IMR-90 (cell line): ENCODE measurements around the gene CENPU. TPM values are rescaled to one million over a fixed set of nuclear protein-coding genes. Genes with fewer than 3 reads are reported as not detected.

Experiments
- ATAC-seq: fragments of 200-7000 bp; cut with Tn5 transposase; 2 replicates; pipeline ENCODE4 v1.9.1; 2020; ENCODE audit warnings: low read depth, mild to moderate bottlenecking, moderate library complexity
- BruUV-seq: library from RNA; stranded (reverse); fragments of 400-500 nt; replicated peaks from 2 replicates; lab custom pipeline; 2021; lab: Mats Ljungman, UMichigan
- CTCF ChIA-PET: fragments of 300-600 bp; formaldehyde crosslinking; extraction: SDS; loops from one replicate; lab custom pipeline; 2021; ENCODE audit warnings: antibody characterized with exemption; lab: Yijun Ruan, JAX
- POLR2A ChIA-PET: fragments of 300-600 bp; sonication (Branson Sonifier 250); formaldehyde crosslinking; loops from one replicate; lab custom pipeline; 2022; ENCODE audit warnings: antibody characterized with exemption; ENCODE audit not compliant: unreplicated experiment; lab: Charles Lee
- DNase-seq: peaks from one replicate; pipeline ENCODE4 v3.0.0; 2013
- H2AFZ ChIP-seq: replicated peaks from 2 replicates; pipeline ENCODE3; 2013; ENCODE audit warnings: low read length, mild to moderate bottlenecking; ENCODE audit not compliant: poor library complexity
- H2AK5ac ChIP-seq: 2 replicates; pipeline ENCODE4 v1.6.1; 2013; ENCODE audit warnings: low read depth, low read length, inconsistent platforms
- H2AK9ac ChIP-seq: replicated peaks from 2 replicates; pipeline ENCODE3; 2013; ENCODE audit warnings: mild to moderate bottlenecking, low read depth, low read length, moderate library complexity; ENCODE audit not compliant: poor library complexity
- H2BK120ac ChIP-seq: 2 replicates; pipeline ENCODE4 v1.6.1; 2013; ENCODE audit warnings: low read depth, low read length, inconsistent platforms
- H2BK15ac ChIP-seq: 3 replicates; pipeline ENCODE4 v1.6.1; 2013; ENCODE audit warnings: low read depth, low read length, inconsistent platforms
- H2BK20ac ChIP-seq: 2 replicates; pipeline ENCODE4 v1.6.1; 2013; ENCODE audit warnings: low read depth, mild to moderate bottlenecking, inconsistent platforms, low read length, moderate library complexity
- H2BK5ac ChIP-seq: 2 replicates; pipeline ENCODE4 v1.6.1; 2013; ENCODE audit warnings: mild to moderate bottlenecking, low read depth, low read length, inconsistent platforms; ENCODE audit not compliant: poor library complexity, severe bottlenecking
- H3K14ac ChIP-seq: replicated peaks from 2 replicates; pipeline ENCODE4 v1.6.1; 2013; ENCODE audit warnings: low read depth, low read length, inconsistent platforms
- H3K18ac ChIP-seq: 2 replicates; pipeline ENCODE4 v1.6.1; 2013; ENCODE audit warnings: low read depth, low read length, control low read depth
- H3K23ac ChIP-seq: 2 replicates; pipeline ENCODE4 v1.6.1; 2013; ENCODE audit warnings: low read depth, low read length, inconsistent platforms
- H3K27ac ChIP-seq: 2 replicates; pipeline ENCODE4 v1.5.1; 2013; ENCODE audit warnings: mild to moderate bottlenecking, control low read depth, low read length; ENCODE audit not compliant: insufficient read depth
- H3K27me3 ChIP-seq: 2 replicates; pipeline ENCODE4 v1.6.1; 2013; ENCODE audit warnings: low read length; ENCODE audit not compliant: control insufficient read depth, insufficient read depth
- H3K36me3 ChIP-seq: 2 replicates; pipeline ENCODE4 v1.6.1; 2013; ENCODE audit warnings: low read length, mixed read lengths; ENCODE audit not compliant: control insufficient read depth, insufficient read depth
- H3K4ac ChIP-seq: 2 replicates; pipeline ENCODE4 v1.6.1; 2013; ENCODE audit warnings: low read depth, low read length, inconsistent platforms
- H3K4me1 ChIP-seq: 2 replicates; pipeline ENCODE4 v1.6.1; 2013; ENCODE audit warnings: low read length, mixed read lengths; ENCODE audit not compliant: control insufficient read depth, insufficient read depth
- H3K4me2 ChIP-seq: 2 replicates; pipeline ENCODE4 v1.6.1; 2013; ENCODE audit warnings: low read depth, mild to moderate bottlenecking, control low read depth, low read length, moderate library complexity
- H3K4me3 ChIP-seq: 2 replicates; pipeline ENCODE4 v1.5.1; 2013; ENCODE audit warnings: low read depth, mild to moderate bottlenecking, control low read depth, low read length, moderate library complexity; ENCODE audit not compliant: insufficient read depth
- H3K56ac ChIP-seq: 2 replicates; pipeline ENCODE4 v1.6.1; 2013; ENCODE audit warnings: low read length, inconsistent platforms; ENCODE audit not compliant: insufficient read depth; ENCODE audit errors: extremely low read depth
- H3K79me1 ChIP-seq, 2 experiments: 2 replicates each; pipeline ENCODE4 v1.6.1; 2013; ENCODE audit warnings: low read length in 2 of 2, inconsistent platforms in 1 of 2, low read depth in 1 of 2
- H3K9ac ChIP-seq: 2 replicates; pipeline ENCODE4 v1.6.1; 2013; ENCODE audit warnings: low read depth, low read length, control low read depth
- H3K9me1 ChIP-seq: 2 replicates; pipeline ENCODE4 v1.6.1; 2013; ENCODE audit warnings: low read length, inconsistent platforms; ENCODE audit not compliant: insufficient read depth
- H3K9me3 ChIP-seq: 2 replicates; pipeline ENCODE4 v1.6.1; 2013; ENCODE audit warnings: low read length; ENCODE audit not compliant: control insufficient read depth, insufficient read depth
- H4K20me1 ChIP-seq: 2 replicates; pipeline ENCODE4 v1.6.1; 2013; ENCODE audit warnings: low read length, inconsistent platforms; ENCODE audit not compliant: insufficient read depth
- H4K5ac ChIP-seq: 2 replicates; pipeline ENCODE4 v1.6.1; 2013; ENCODE audit warnings: mild to moderate bottlenecking, low read depth, low read length, control low read depth
- H4K8ac ChIP-seq, 2 experiments: 2 replicates each; pipeline ENCODE4 v1.6.1; 2013; ENCODE audit warnings: low read depth in 2 of 2, low read length in 2 of 2, control low read depth in 1 of 2, inconsistent platforms in 1 of 2
- H4K91ac ChIP-seq: 2 replicates; pipeline ENCODE4 v1.6.1; 2013; ENCODE audit warnings: low read depth, low read length, inconsistent platforms; ENCODE audit not compliant: insufficient read depth
- BHLHE40 ChIP-seq: fragments of 150-350 bp; IDR thresholded peaks from 2 replicates; pipeline ENCODE4 v1.6.1; 2016; ENCODE audit warnings: mild to moderate bottlenecking, low read depth, low read length
- CEBPB ChIP-seq: IDR thresholded peaks from 2 replicates; pipeline ENCODE4 v1.6.1; 2012; ENCODE audit warnings: low read depth, low read length, improper control_type of control experiment
- CHD1 ChIP-seq: IDR thresholded peaks from 2 replicates; pipeline ENCODE4 v1.6.1; 2012; ENCODE audit warnings: low read depth, low read length, improper control_type of control experiment
- CTCF ChIP-seq: conservative IDR thresholded peaks from 2 replicates; pipeline ENCODE4 v1.5.1; 2012; ENCODE audit warnings: mild to moderate bottlenecking, low read depth, low read length, improper control_type of control experiment
- ELK1 ChIP-seq: fragments of 150-350 bp; IDR thresholded peaks from 2 replicates; pipeline ENCODE4 v1.6.1; 2016; ENCODE audit warnings: low read depth, mild to moderate bottlenecking, low read length, moderate library complexity, borderline replicate concordance
- FOS ChIP-seq: fragments of 150-350 bp; IDR thresholded peaks from 2 replicates; pipeline ENCODE4 v1.6.1; 2016; ENCODE audit warnings: low read depth, low read length
- MAFK ChIP-seq: IDR thresholded peaks from 2 replicates; pipeline ENCODE4 v1.6.1; 2012; ENCODE audit warnings: low read depth, low read length, improper control_type of control experiment
- MAZ ChIP-seq: IDR thresholded peaks from 2 replicates; pipeline ENCODE4 v1.6.1; 2012; ENCODE audit warnings: low read depth, mild to moderate bottlenecking, low read length, improper control_type of control experiment, moderate library complexity, borderline replicate concordance
- MXI1 ChIP-seq: IDR thresholded peaks from 2 replicates; pipeline ENCODE4 v1.6.1; 2012; ENCODE audit warnings: low read depth, mild to moderate bottlenecking, low read length, moderate library complexity, borderline replicate concordance
- NFE2L2 ChIP-seq: fragments of 150-350 bp; IDR thresholded peaks from 2 replicates; pipeline ENCODE4 v1.6.1; 2016; ENCODE audit warnings: low read depth, mild to moderate bottlenecking, low read length
- POLR2A ChIP-seq: IDR thresholded peaks from 2 replicates; pipeline ENCODE4 v1.6.1; 2012; ENCODE audit warnings: mild to moderate bottlenecking, low read depth, low read length
- RAD21 ChIP-seq: IDR thresholded peaks from 2 replicates; pipeline ENCODE4 v1.6.1; 2012; ENCODE audit warnings: low read length, improper control_type of control experiment
- RCOR1 ChIP-seq: IDR thresholded peaks from 2 replicates; pipeline ENCODE4 v1.6.1; 2012; ENCODE audit warnings: mild to moderate bottlenecking, low read length, improper control_type of control experiment; ENCODE audit not compliant: insufficient replicate concordance
- RFX5 ChIP-seq: IDR thresholded peaks from 2 replicates; pipeline ENCODE4 v1.8.0; 2012; ENCODE audit warnings: low read depth, mild to moderate bottlenecking, low read length, moderate library complexity
- SMC3 ChIP-seq: fragments of 150-350 bp; IDR thresholded peaks from 2 replicates; pipeline ENCODE4 v1.6.1; 2016; ENCODE audit warnings: low read depth, mild to moderate bottlenecking, antibody characterized with exemption, low read length, moderate library complexity
- USF2 ChIP-seq: fragments of 150-350 bp; IDR thresholded peaks from 2 replicates; pipeline ENCODE4 v1.6.1; 2017; ENCODE audit warnings: mild to moderate bottlenecking, antibody characterized with exemption, low read length, low read depth
- WGBS, 2 experiments: methylation state at CpG; one replicate each; pipeline versions ENCODE4 v1.1.5 to v1.1.7; 2013; ENCODE audit warnings: missing lambda C conversion rate in 2 of 2; ENCODE audit not compliant: insufficient read length in 1 of 2; ENCODE audit errors: extremely low coverage in 2 of 2; 5-methylcytosine and 5-hydroxymethylcytosine counted together
- dilution Hi-C: fragments of 300-500 bp; cut with HindIII; formaldehyde crosslinking; loops from one replicate; pipeline ENCODE4 v1.14.3; 2018; ENCODE audit warnings: low sequenced_read_pairs; ENCODE audit not compliant: unreplicated experiment
- in situ Hi-C: fragments of 300-500 bp; cut with MboI; formaldehyde crosslinking; loops from 3 replicates; pipeline ENCODE4 v1.14.3; 2019; ENCODE audit warnings: low sequenced_read_pairs, inconsistent platforms, mixed read lengths
- intact Hi-C: fragments of 100-400 bp; cut with micrococcal nuclease; formaldehyde crosslinking; loops from 2 replicates; pipeline ENCODE4 v1.10.0; 2022
- polyA plus RNA-seq, 3 experiments: library from polyadenylated mRNA; depleted of rRNA; stranded (reverse); fragments of >200 nt; gene quantifications; 2 replicates each; pipeline ENCODE4 v1.2.3, GENCODE V29; 2012; ENCODE audit warnings: low replicate concordance in 1 of 3
- total RNA-seq: library from RNA; depleted of rRNA; stranded (reverse); fragments of >200 nt; gene quantifications from 2 replicates; pipeline ENCODE4 v1.2.3, GENCODE V29; 2012

Gene CENPU
- total and polyA plus RNA-seq, 2 of the 4 experiments (the other 2 are of a cell fraction) = 13.6 to 14.6 TPM

GRCh38 chr4:184689681-184690080 lies 44.2 kb downstream of the CENPU start:
- in situ Hi-C loops = no loop called here
- no peak overlapping the region for H2BK5ac ChIP-seq
- no peak overlapping the region for H3K4me2 ChIP-seq
- ChIA-PET POLR2A (no interaction called here), CTCF (no interaction called here)
- no peak overlapping the region for H2AK5ac ChIP-seq
- peaks cover 2% of the 10 kb centered on the region; the same call in 1 of the 2 replicates for H3K4me1 ChIP-seq
- no peak overlapping the region for H2AK9ac ChIP-seq
- H3K27ac ChIP-seq = no peak overlapping the region
- no peak overlapping the region for H2AFZ ChIP-seq
- no peak overlapping the region for H3K18ac ChIP-seq
- no peak overlapping the region for H3K4ac ChIP-seq
- no peak for DNase-seq
- no TSS peak for BruUV-seq
- H3K56ac ChIP-seq = no peak overlapping the region
- H4K91ac ChIP-seq = no peak overlapping the region
- no peaks in the 10 kb centered on the region for H3K9me3 ChIP-seq
- 0 out of 2 replicates have a peak overlapping the region, but pooled peaks have one; percentile 45 for H3K14ac ChIP-seq
- H4K8ac ChIP-seq = no peak overlapping the region
- no peak overlapping the region for H2BK120ac ChIP-seq
- ATAC-seq = no peak
- H3K79me1 ChIP-seq = 0 out of 4 replicates have a peak, but pooled peaks cover 0 to 4% of the 10 kb centered on the region in 2 experiments
- no peaks in the 10 kb centered on the region for H3K27me3 ChIP-seq
- H2BK15ac ChIP-seq = no peak overlapping the region
- no peak overlapping the region for H3K4me3 ChIP-seq
- peaks cover 1% of the 10 kb centered on the region; the same call in 1 of the 2 replicates for H3K36me3 ChIP-seq
- H3K9ac ChIP-seq = no peak overlapping the region
- no peak overlapping the region for H2BK20ac ChIP-seq
- intact Hi-C loops = no loop called here
- H3K23ac ChIP-seq = no peak overlapping the region
- no peak for TF ChIP-seq RFX5
- TF ChIP-seq CTCF = no peak
- no peak for TF ChIP-seq MXI1
- TF ChIP-seq CEBPB = no peak
- no peak for TF ChIP-seq SMC3
- TF ChIP-seq NFE2L2 = no peak
- no peak for TF ChIP-seq ELK1
- no peak for TF ChIP-seq USF2
- TF ChIP-seq RAD21 = no peak
- TF ChIP-seq FOS = no peak
- TF ChIP-seq MAFK = no peak
- no peak for TF ChIP-seq BHLHE40
- no peak for TF ChIP-seq POLR2A
- TF ChIP-seq RCOR1 = no peak
- TF ChIP-seq CHD1 = no peak
- no peak for TF ChIP-seq MAZ
- peaks cover 6% of the 10 kb centered on the region for H3K9me1 ChIP-seq
- WGBS, 2 experiments = no CpG with 5 or more reads among the region's 5 CpGs
- dilution Hi-C loops = no loop called here
- H4K20me1 ChIP-seq = no peaks in the 10 kb centered on the region
- peak overlapping the region; percentile 47; the same call in 1 of the 2 replicates for H4K5ac ChIP-seq
